GM21381 (cell line): ENCODE data around the gene USPL1.
"Not testable (repeated sequence)": the region's sequence is repeated elsewhere in the genome, so short reads cannot be mapped to it uniquely, and the experiment has no call there.

ENCODE experiments used
- ATAC-seq: cut with Tn5 transposase; IDR thresholded peaks from one replicate; pipeline ENCODE4 v1.9.1; 2021; ENCODE audit warnings: mild to moderate bottlenecking, moderate library complexity; ENCODE audit not compliant: unreplicated experiment

The USPL1 gene

DNA sequence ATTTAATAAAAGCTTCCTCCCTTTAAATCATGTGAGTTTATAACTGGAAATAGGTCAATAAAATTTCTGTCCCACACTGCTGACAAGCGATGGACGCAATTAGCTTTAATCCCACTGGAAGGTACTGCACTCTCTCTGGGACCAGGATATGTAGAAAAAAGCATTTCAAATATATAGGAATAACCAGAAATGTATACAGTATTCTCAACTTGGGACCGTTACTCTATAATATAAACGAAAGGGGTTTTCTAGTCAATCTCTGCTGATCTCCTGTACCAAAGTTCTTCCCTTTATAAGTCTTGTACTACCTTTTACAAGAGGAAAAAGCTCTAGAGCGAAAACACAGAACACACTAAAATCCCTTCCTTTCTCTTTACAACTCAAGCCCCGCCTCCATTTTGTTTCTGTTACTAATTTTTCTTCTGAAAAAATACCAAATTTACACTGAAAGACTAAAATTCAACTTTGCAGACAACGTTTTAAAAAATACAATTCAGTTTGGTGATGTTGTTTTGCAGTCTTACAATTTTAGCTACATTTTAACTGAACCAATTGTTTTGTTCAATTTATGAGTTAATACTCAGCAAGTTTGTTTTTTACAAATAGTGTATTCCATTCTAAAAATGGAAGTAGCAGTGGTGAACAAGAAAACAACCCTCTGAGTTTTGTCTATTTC is 1.7 kb upstream of the USPL1 start:
- no peak for ATAC-seq

DNA sequence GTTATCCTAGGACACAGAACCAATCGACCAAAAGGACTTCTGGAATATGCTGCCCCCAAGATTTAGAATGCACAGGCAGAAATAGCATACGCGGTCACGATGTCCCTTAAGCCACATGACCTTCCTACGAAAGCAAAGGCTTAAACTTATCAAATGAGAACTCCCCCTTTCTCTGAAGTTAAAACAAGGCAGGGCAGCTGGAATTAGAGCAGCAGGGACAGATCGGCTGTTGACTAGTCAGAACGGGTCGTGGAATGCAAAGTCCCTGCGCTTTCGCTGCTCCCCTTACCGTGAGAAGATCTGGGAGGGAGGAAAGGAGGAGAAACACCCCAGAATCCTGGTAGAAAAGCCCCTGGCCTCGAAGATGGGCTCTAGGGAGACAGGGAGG is 799 bp upstream of the USPL1 start:
- peak; percentile 26 for ATAC-seq

DNA sequence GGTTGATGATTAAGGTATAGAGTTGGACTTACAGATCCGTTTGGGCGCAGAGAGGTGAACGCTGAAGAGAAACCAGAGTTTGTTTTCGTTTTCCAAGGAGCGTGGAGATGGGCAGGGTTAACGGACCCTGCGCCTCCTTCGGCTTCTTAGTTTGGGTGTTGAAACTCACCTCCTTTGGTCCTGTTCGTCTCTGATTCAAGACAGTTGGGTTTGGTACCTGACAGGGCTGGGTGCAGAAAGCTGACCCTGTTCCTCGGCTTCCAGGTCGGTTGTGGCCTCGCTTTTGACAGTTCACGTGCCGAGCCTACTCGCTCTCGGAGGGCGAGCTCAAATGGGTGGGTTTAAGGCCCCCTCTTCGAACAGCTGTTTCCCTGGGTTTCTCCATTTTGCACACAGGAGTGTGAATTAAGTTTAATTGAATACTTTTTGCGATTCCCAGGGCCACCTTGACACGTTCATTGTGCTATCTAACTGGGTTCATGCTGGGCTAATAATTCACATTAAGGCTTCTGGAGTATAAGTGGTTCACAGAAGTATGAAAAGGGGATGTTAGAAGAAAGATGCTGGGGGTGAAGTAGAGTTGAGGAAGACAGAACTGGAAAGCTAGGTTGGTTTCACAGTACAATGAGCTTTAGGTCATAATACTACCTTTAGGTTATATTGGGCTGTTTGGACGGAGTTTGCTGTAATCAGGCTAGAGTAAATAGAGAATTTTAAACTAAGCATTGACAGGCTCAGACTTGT is 638 bp downstream of the USPL1 start:
- ATAC-seq: peak; percentile 1

DNA sequence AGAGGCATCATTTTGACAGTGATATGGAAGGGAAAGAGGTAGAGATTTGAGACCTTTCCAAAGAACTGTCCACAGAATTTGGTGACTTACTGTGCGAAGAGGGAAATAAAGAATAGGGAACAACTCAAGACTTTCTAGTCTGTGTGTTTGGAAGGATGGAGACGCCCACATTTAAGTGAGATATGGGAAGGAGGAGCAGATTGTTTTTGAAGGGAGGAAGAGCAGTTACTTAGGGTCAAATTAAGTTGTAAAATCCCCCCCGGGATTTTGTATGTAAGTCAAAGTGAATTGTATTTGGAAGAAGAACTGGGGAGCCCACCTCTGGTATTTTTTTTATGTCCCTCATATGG is 1.2 kb downstream of the USPL1 start:
- no peak for ATAC-seq

DNA sequence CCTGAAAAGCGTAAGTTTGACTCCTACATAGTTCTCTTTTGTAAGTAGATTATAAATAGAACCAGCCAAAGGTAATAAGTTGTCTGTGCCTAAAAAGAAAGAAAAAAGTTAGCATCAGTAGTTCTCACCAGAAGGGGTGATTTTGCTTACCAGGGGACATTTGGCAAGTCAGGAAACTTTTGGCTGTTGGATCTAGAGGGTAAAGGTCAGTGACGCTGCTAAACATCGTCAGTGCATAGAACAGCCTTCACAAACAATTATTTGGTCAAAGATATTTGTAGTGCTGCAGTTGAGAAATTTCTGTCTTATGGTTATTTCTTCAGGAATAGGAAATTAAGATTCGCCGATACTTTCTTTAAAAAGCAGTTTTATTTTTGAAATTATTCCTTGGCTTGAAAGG is 2.0 kb downstream of the USPL1 start:
- ATAC-seq: no peak

DNA sequence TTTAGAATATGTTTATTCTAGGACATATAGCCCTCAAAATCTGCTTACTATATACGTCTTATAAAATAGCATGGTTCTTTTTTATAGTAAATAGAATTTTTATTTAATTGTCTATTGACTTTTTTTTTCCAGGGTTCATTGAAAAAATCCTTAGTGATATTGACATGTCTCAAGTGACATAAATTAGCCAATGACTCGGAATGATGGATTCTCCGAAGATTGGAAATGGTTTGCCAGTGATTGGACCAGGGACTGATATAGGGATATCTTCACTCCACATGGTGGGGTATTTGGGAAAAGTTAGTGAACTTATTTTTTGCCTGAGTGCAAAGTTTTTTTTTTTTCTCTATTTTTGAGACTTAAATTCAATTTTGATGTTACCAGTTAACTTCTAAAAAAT is 3.2 kb downstream of the USPL1 start:
- ATAC-seq: no peak

DNA sequence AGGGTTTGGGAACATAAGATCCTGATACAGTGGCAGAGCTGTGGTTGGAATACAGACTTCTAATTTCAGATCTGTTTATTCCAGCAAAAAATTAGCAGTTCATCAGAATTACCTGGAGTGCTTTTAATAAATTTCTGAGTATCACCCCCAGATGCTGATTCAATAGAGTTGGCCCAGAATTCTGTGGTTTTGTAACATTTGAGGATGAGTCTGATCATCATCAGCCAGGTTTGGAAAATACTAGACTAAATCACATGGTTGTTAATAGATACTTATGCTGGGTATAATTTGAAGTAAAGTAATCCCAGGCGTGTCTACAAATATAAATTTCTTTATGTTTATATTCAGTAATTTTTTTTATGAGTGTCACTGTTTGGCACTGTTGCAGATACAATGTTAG is 4.8 kb downstream of the USPL1 start:
- ATAC-seq: no peak

DNA sequence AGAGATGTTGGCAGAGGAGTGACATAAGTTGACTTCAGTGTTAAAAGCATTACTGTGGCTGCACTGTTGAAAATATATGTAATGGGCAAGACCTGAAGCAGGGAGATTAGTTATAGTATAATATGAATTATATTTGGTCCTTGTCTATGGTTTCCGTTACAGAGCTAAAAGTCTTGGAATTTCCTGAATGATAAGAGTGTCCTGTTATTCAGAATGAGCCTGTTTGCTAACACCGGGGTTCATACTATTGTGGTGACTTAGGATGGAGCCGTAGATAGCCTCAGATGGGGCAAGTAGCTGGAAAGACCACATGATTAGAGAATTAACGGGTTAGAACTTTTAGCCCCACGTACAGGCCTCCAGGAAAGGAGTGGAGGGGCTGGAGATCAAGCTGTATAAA is 5.7 kb downstream of the USPL1 start:
- ATAC-seq: no peak

DNA sequence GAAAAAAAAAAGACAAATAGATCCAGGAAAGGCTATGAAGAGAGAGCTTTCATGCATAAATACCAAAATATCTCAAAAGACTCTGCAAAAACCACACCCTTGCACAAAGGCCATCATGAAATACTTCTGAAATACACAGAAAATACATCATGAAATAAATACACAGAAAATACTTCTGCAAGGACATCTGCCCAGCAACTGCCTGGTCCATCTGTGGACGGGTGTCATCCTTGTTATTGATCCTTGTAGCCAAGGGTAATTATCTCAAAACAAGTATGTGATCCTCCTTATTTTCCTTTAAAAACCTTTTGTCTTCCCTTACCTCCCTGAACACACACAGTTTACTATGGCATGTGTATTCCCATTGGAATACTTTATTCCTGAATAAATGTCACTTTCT is 6.9 kb downstream of the USPL1 start:
- no peak for ATAC-seq

DNA sequence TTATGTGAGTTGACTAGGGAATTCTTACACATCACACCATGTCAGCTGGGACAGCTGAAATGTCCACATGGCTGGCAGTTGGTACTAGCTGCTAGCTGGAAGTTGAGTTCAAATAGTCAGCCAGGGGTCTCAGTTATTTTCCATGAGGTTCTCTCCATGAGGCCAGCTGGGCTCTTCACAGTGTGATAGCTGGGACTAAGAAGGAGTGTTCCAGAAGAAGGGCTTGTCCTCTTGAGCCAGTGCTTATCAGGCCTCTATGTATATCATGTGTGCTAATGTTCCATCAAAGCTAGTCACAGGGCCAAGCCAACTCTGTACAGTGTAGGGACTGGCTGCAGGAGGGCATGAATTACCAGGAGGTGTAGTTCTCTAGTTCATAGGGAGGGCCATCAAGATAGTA is 11.8 kb downstream of the USPL1 start:
- no peak for ATAC-seq

DNA sequence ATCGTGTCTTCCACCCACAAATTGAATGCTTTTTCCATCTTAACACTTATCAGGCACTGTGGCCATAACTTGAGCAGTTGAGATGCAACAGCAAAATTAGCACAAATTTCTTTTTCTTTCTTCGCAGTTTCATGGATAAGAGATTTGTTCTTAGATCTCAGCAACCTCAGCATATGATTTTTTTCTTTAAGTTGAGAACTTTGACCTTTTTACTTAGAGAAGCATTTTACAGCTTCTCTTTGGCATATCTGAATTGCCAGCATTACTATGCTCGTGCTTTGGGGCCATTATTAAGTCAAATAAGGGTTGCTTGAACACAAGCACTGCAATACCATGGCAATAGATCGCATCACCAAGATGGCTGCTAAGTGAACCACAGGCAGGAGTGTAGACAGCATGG is 16.1 kb downstream of the USPL1 start:
- no peak for ATAC-seq

DNA sequence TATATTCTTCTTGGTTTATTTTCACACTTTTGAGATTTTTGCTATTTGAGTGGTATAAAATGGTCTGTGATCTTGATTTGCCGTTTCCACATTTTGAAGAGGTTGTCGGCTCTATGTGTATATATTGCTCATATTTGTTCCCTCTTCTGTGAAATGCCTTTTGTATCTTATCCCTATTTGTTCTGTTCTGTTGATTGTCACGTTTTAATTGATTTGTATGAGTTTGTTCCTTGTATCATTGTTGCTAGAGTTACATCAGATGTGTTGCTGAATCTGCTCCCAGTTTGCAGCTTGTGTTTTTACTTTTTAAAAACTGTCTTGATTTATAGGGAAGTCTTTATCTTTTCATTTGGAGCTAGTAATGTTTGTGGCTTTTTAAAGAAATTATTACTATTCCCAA is 17.1 kb downstream of the USPL1 start:
- ATAC-seq: no peak

DNA sequence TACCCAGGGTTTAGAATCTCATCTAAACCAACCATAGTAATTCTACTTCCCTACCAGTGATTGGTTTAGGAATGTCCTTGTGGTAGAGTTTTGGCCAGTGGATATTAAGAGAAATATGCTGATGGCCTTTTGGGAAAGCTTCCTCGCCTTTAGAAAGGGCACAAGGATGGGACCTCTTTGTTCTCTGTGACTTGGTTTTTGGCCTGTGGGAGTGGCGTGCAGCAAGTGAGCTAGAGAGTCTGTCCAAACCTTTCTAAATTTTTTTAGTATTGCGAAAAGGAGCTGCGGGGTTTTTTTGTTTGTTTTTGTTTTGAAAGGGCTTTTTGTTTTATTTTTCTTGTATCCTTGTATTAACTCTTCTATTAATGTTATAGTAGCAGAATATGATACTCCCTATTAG is 20.6 kb downstream of the USPL1 start:
- ATAC-seq: no peak

DNA sequence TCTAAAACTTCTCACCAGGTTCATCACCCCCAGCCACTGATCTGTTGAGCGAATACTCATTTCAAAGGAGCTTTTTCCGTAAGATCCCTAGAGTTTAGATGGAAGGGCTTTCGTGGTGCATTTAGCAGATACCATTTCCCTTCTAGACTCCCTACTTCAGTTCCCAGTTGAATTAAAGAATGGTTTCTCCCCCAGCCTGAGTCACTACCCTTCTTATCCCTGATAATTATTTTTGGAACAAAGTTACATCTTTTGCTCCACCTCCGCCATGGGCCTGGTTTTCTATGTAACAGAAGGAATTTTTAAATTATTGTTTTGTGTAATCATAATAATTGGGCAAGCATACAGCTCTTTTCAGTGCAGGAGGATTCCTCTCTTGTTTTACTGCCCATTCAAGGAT is 22.0 kb downstream of the USPL1 start:
- ATAC-seq: no peak

DNA sequence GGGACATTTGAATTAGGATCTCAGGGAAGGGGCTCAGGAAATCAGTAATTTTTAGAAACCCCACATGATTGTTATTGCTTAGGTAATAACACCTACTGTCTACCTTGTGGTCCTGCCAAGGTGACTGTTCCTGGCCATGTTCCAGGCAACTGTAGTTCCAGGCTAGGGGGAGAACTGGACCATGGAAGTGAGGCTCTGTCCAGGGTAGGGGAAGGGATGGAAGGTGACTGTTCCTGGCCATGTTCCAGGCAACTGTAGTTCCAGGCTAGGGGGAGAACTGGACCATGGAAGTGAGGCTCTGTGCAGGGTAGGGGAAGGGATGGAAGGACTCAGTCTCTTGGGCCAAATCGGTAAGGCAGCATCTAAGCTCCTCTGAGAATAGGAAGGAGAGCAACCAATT is 23.5 kb downstream of the USPL1 start:
- not testable (repeated sequence) for ATAC-seq

DNA sequence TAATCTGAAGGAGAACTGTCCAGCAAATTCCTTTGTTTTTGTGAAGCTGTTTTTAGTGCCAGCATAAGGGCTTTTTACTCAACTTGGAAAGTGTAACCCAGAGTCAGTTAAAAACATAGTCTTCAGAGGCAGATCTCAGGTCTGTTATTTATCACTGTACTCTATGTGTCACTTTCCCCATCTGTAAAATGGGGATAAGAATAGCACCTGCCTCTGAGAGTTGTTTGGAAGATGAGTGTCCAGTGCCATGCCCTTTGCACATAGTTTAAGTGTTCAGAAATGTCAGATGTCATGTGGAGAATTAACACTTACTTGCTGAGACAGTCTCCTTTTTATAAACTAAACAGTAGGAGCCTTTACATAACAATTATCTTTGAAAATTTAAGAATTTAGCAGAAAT is 27.9 kb downstream of the USPL1 start:
- no peak for ATAC-seq

DNA sequence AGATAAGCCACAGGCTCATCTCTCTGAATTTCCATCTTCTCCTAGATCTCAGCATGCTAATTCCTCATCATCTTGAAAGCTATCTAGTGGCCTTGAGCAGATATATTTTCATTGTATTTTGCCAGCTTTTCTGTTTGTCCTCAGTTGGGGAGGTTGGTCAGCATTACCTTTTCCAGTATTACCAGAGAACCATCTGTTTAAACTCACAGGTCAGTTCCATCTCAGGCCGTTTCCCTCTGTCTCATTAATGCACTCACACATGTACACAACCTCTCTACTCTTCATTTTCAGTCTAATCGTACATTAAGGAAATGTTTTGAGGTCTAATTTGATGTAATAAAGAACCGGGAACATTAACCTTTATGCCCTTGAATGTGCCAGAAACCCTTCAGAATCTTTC is 29.7 kb downstream of the USPL1 start:
- ATAC-seq: no peak

DNA sequence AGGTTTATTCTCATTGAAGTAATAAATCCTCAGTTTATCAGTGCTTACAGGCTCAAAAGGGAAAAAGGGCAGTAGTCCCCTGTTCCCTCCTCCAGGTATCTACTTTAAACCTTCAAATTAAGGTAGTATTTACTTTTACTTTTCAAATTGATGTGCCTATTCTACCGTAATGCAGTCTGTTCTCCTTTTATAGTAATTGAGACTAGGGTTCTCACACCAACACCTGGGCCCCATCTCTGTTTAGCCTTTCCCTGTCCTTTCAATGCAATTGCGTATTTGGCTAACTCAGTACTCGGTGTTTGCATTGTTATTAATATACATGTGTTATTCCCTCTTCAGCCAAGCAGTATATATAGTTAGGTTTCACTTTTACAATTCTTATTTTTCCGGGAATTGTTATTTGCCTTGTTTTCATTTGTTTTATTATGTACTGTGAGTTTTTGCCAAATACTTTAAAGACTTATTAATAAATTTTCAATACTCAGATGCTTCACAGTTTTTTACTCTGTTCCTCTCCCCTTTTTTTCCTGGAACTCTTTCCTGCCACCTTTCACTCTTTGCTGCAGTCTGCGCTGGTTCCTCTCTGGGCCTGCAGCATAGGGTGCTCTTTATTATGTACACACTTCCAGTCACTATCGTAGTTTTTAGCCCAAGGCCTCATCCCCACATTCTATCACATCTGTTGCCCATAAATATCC is 30.3 kb downstream of the USPL1 start:
- ATAC-seq: no peak

DNA sequence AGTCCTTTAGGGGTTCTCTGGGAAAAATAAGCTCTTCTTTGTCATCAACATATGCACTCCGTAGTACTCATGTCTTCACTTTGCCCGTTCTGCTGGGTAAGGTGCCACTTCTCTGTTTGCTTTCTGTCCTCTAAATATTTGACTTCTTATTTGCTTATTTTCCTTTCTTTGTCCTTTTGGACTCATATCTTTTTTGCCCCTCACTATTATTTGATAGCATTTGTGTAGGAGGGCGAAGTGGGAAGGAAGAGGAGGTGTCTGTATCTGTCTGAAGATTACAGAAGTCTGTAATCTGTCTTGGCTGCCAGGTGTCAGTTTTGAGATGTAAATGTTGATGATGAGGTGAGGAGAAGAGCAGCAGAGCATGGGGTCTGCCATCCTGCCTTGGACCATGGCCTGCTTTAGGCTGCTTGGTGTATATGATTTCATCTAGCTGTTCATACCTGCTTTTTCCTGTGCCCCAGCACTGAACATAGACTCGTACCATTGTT is 30.8 kb downstream of the USPL1 start:
- ATAC-seq: no peak

DNA sequence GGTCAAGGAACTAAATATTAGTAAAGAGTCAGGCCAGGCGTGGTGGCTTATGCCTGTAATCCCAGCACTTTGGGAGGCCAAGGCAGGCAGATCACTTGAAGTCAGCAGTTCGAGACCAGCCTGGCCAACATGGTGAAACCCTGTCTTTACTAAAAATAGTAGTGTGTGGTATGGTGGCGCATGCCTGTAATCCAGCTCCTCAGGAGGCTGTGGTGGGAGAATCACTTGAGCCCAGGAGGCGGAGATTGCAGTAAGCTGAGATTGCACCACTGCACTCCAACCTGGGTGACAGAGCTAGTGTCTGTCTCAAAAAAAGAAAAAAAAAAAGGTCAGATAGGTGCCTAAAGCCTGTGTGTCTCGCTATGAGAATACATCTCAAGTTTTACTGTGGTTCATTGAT is 33.9 kb downstream of the USPL1 start:
- not testable (repeated sequence) for ATAC-seq

DNA sequence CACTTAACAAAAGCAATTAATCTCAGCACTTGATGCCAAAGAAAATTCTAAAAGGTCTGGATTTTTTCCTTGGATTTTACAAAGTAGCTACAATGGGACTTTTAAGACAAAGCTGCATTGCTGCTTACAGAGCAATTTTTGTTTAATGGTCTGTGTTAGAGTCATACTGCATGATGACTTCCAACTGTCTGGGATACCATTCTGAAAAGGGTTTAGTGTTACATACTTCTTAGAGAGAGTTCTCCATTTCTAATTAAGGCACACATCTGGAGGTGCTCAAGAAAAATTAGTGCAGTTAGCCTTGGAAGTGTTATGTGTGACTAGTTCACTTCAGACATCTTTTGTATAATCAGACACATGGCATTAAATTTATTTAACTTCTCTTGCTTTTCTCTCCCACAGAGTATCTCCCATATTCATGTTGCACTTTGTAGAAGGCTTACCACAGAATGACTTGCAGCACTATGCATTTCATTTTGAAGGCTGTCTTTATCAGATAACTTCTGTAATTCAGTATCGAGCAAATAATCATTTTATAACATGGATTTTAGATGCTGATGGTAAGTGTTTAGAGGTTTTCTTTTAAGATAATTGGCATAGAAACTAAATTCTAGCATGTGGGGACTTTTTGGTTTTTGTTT is 35.1 kb downstream of the USPL1 start:
- ATAC-seq: no peak

DNA sequence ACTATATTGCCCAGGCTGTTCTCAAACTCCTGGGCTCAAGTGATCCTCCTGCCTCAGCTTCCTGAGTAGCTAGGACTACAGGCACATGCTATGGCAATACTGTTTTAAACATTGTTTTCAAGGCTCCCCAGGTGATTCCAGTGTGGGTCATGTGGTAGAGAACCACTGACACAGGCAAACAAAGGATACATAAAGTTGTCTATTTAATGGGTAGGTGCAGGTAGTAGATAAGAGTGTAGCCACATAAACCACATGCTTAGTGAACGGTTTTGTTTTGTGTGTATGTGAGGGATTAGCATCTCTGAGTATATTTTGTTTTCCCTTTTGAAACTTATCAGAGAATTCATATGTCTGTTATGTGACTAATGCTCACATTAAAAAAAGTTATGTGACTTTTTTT is 36.7 kb downstream of the USPL1 start:
- ATAC-seq: peak; percentile 66
